Trophoblast cell (in vitro differentiated cells and primary cell): Measurements from ENCODE around the gene CGB5.
"Not testable (repeated sequence)": the region's sequence is repeated elsewhere in the genome, so short reads cannot be mapped to it uniquely, and the experiment has no call there.

Experiments used
- DNase-seq, 2 donors: peaks; one replicate each; pipeline ENCODE4 v3.0.0-alpha.2; 2016
- H2AFZ ChIP-seq: 2 replicates; pipeline ENCODE4 v1.6.1; 2013; ENCODE audit warnings: low read length, moderate library complexity, mild to moderate bottlenecking; ENCODE audit not compliant: insufficient read depth, poor library complexity
- H2AK5ac ChIP-seq: 2 replicates; pipeline ENCODE4 v1.6.1; 2013; ENCODE audit warnings: mild to moderate bottlenecking, low read length
- H2BK120ac ChIP-seq: 2 replicates; pipeline ENCODE4 v1.6.1; 2013; ENCODE audit warnings: low read length, mild to moderate bottlenecking, moderate library complexity; ENCODE audit not compliant: insufficient read depth, poor library complexity
- H2BK12ac ChIP-seq: 2 replicates; pipeline ENCODE4 v1.6.1; 2013; ENCODE audit warnings: mild to moderate bottlenecking, low read length, moderate library complexity
- H2BK5ac ChIP-seq: 2 replicates; pipeline ENCODE4 v1.6.1; 2013; ENCODE audit warnings: low read length, low read depth, moderate library complexity, mild to moderate bottlenecking; ENCODE audit not compliant: poor library complexity
- H3K14ac ChIP-seq: 2 replicates; pipeline ENCODE4 v1.6.1; 2013; ENCODE audit warnings: mild to moderate bottlenecking, low read length
- H3K18ac ChIP-seq: 2 replicates; pipeline ENCODE4 v1.6.1; 2013; ENCODE audit warnings: mild to moderate bottlenecking, low read length
- H3K23ac ChIP-seq: 2 replicates; pipeline ENCODE4 v1.6.1; 2013; ENCODE audit warnings: low read length
- H3K27ac ChIP-seq: 2 replicates; pipeline ENCODE4 v1.5.1; 2013; ENCODE audit warnings: low read depth, mild to moderate bottlenecking, inconsistent platforms, low read length, moderate library complexity
- H3K27me3 ChIP-seq: 2 replicates; pipeline ENCODE4 v1.6.1; 2013; ENCODE audit warnings: inconsistent platforms, mild to moderate bottlenecking, low read length, moderate library complexity; ENCODE audit not compliant: insufficient read depth
- H3K36me3 ChIP-seq, 2 experiments: 1 replicate in 1 of 2; 2 replicates in 1 of 2; pipeline ENCODE4 v1.6.1; 2013; ENCODE audit warnings: low read length in 2 of 2, mild to moderate bottlenecking in 2 of 2, moderate library complexity in 1 of 2; ENCODE audit not compliant: insufficient read depth in 2 of 2, control insufficient read depth in 1 of 2
- H3K4ac ChIP-seq: 2 replicates; pipeline ENCODE4 v1.6.1; 2013; ENCODE audit warnings: low read depth, mild to moderate bottlenecking, low read length, moderate library complexity
- H3K4me1 ChIP-seq, 2 experiments: 1 replicate in 1 of 2; 2 replicates in 1 of 2; pipeline ENCODE4 v1.6.1; 2013; ENCODE audit warnings: low read length in 2 of 2, mild to moderate bottlenecking in 2 of 2, moderate library complexity in 1 of 2; ENCODE audit not compliant: insufficient read depth in 2 of 2, control insufficient read depth in 1 of 2
- H3K4me2 ChIP-seq: 2 replicates; pipeline ENCODE4 v1.6.1; 2013; ENCODE audit warnings: inconsistent platforms, mild to moderate bottlenecking, low read length, moderate library complexity
- H3K4me3 ChIP-seq: 2 replicates; pipeline ENCODE4 v1.5.1; 2013; ENCODE audit warnings: mild to moderate bottlenecking, low read depth, low read length, inconsistent platforms
- H3K79me1 ChIP-seq: one replicate; pipeline ENCODE4 v1.6.1; 2013; ENCODE audit warnings: low read length
- H3K79me2 ChIP-seq: 2 replicates; pipeline ENCODE4 v1.6.1; 2013; ENCODE audit warnings: low read length, mild to moderate bottlenecking; ENCODE audit not compliant: control insufficient read depth, insufficient read depth, poor library complexity
- H3K9ac ChIP-seq: 2 replicates; pipeline ENCODE4 v1.6.1; 2013; ENCODE audit warnings: mild to moderate bottlenecking, low read length
- H3K9me3 ChIP-seq: 2 replicates; pipeline ENCODE4 v1.6.1; 2013; ENCODE audit warnings: low read depth, mild to moderate bottlenecking, control low read depth, inconsistent platforms, low read length; ENCODE audit not compliant: insufficient read depth
- H4K12ac ChIP-seq: 2 replicates; pipeline ENCODE4 v1.6.1; 2013; ENCODE audit warnings: low read depth, mild to moderate bottlenecking, low read length, moderate library complexity
- H4K8ac ChIP-seq: 2 replicates; pipeline ENCODE4 v1.6.1; 2013; ENCODE audit warnings: low read depth, mild to moderate bottlenecking, low read length, moderate library complexity
- H4K91ac ChIP-seq: one replicate; pipeline ENCODE4 v1.6.1; 2013; ENCODE audit warnings: low read depth, mild to moderate bottlenecking, low read length, moderate library complexity
- WGBS: extraction: QIAGEN DNeasy Blood & Tissue Kit; methylation state at CpG from one replicate; pipeline ENCODE4 v1.1.7; 2013; ENCODE audit warnings: missing lambda C conversion rate; ENCODE audit not compliant: insufficient read length, insufficient coverage; ENCODE audit errors: extremely low coverage; 5-methylcytosine and 5-hydroxymethylcytosine counted together

CGB5 gene

GRCh38 chr19:49038111-49038510 is 5.5 kb upstream of the CGB5 start:
- H3K79me2 ChIP-seq, H3K9ac ChIP-seq, H4K8ac ChIP-seq, H3K9me3 ChIP-seq, H3K36me3 ChIP-seq, H2AK5ac ChIP-seq, H3K4me2 ChIP-seq, H3K4me3 ChIP-seq, H3K4me1 ChIP-seq, H3K79me1 ChIP-seq, DNase-seq, H2AFZ ChIP-seq, H3K23ac ChIP-seq, H2BK5ac ChIP-seq, H3K14ac ChIP-seq, H3K4ac ChIP-seq, H2BK120ac ChIP-seq, H3K27me3 ChIP-seq, H4K12ac ChIP-seq, H4K91ac ChIP-seq, H3K27ac ChIP-seq, H3K18ac ChIP-seq, H2BK12ac ChIP-seq: not testable (repeated sequence)
- WGBS = no CpG with 5 or more reads among the region's 8 CpGs

GRCh38 chr19:49038557-49039276 is 4.9 kb upstream of the CGB5 start:
- not testable (repeated sequence) for H3K9me3 ChIP-seq, H2BK12ac ChIP-seq, H2BK5ac ChIP-seq, H3K4ac ChIP-seq, H3K79me1 ChIP-seq, H3K4me3 ChIP-seq, H3K9ac ChIP-seq, H3K23ac ChIP-seq, H3K18ac ChIP-seq, H3K36me3 ChIP-seq, H3K14ac ChIP-seq, H3K4me2 ChIP-seq, H2AFZ ChIP-seq, H3K79me2 ChIP-seq, H3K27me3 ChIP-seq, H4K8ac ChIP-seq, H3K4me1 ChIP-seq, H3K27ac ChIP-seq, DNase-seq, H2AK5ac ChIP-seq, H4K12ac ChIP-seq
- peak overlapping the region; percentile 1 for H4K91ac ChIP-seq
- H2BK120ac ChIP-seq = peak overlapping the region; percentile 22
- no CpG with 5 or more reads among the region's 26 CpGs for WGBS

- not testable (repeated sequence) for H3K4me2 ChIP-seq, H2BK120ac ChIP-seq, H3K9me3 ChIP-seq, H2AK5ac ChIP-seq, DNase-seq, H3K4me3 ChIP-seq, H2AFZ ChIP-seq, H3K18ac ChIP-seq, H4K12ac ChIP-seq, H3K27me3 ChIP-seq, H3K79me2 ChIP-seq, H4K8ac ChIP-seq, H3K23ac ChIP-seq, H3K27ac ChIP-seq, H3K36me3 ChIP-seq, H2BK5ac ChIP-seq, H3K4ac ChIP-seq, H4K91ac ChIP-seq, H3K79me1 ChIP-seq, H3K4me1 ChIP-seq, H3K9ac ChIP-seq, H2BK12ac ChIP-seq, H3K14ac ChIP-seq
- WGBS = no CpG with 5 or more reads among the region's 9 CpGs
These were observed 3.9 kb upstream of the CGB5 start for GRCh38 chr19:49039736-49040135.

GRCh38 chr19:49042177-49042576 is 1.5 kb upstream of the CGB5 start:
- no peak overlapping the region for H4K12ac ChIP-seq
- H3K4ac ChIP-seq = no peak overlapping the region
- H3K9ac ChIP-seq = no peak overlapping the region
- H4K91ac ChIP-seq = no peak overlapping the region
- H3K9me3 ChIP-seq = no peaks in the 10 kb centered on the region
- no peaks in the 10 kb centered on the region for H3K79me1 ChIP-seq
- no peak for DNase-seq
- no CpG with 5 or more reads among the region's 17 CpGs for WGBS
- H3K36me3 ChIP-seq = no peaks in the 10 kb centered on the region
- no peak overlapping the region for H3K23ac ChIP-seq
- H3K27me3 ChIP-seq = no peaks in the 10 kb centered on the region
- no peak overlapping the region for H3K4me3 ChIP-seq
- H2AK5ac ChIP-seq = no peak overlapping the region
- no peak overlapping the region for H3K14ac ChIP-seq
- H2BK5ac ChIP-seq = no peak overlapping the region
- no peak overlapping the region for H3K27ac ChIP-seq
- H2BK12ac ChIP-seq = no peak overlapping the region
- no peak overlapping the region for H4K8ac ChIP-seq
- H2BK120ac ChIP-seq = no peak overlapping the region
- H3K4me1 ChIP-seq = no peaks in the 10 kb centered on the region
- H3K4me2 ChIP-seq = no peak overlapping the region
- H3K79me2 ChIP-seq = no peaks in the 10 kb centered on the region
- H2AFZ ChIP-seq = no peak overlapping the region
- no peak overlapping the region for H3K18ac ChIP-seq
